ENCODE results near the gene ENPP7.

The ENPP7 gene

DNA sequence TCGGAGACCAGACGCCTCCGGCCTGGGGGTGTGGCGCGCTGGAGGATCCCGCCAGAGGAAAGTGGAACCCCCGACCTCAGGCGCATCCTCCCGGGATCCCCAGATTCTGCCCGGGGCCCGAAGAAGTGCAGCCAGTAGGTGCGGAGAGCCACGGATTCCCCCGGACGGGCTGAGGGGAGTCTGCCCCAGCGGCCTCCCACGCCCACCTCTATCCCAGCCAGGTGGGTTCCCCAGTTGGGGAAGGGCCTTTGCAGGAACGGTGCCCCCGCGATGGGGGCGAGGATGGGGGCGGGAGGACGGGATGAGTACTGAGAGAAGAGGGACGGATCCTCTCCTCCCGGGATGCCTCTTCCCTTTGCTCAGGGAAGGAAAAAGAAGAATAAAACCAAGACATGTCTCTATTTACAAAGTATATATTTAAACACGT lies 61.0 kb downstream of the ENPP7 start:
- DNase-seq (ENCODE audit: low spot score): no peak

All from hematopoietic multipotent progenitor cell treated with erythropoietin and hydrocortisone succinate and interleukin-3 and kit ligand, for 17 days (in vitro differentiated cells).